ENCODE results near the gene GABRB2.

- no peak for TF ChIP-seq SP2 (CRISPR knock-in tag; IDR thresholded peaks at IDR 0.05)
- TF ChIP-seq CTCF (CRISPR knock-in tag; IDR thresholded peaks at IDR 0.05): no peak
- TF ChIP-seq RBM22 (optimal IDR thresholded peaks at IDR 0.05; ENCODE audit: low read length): no peak
- TF ChIP-seq KAT8 (CRISPR knock-in tag; IDR thresholded peaks at IDR 0.05): no peak
- TF ChIP-seq RERE (CRISPR knock-in tag; IDR thresholded peaks at IDR 0.05; ENCODE audit: low read depth): no peak
Observed at GRCh38 chr5:161387121-161387520, 159.4 kb downstream of the GABRB2 start.
